GM12874 (cell line): ENCODE measurements around the gene LPP.

ENCODE experiments used
- CTCF ChIP-seq: IDR thresholded peaks from 2 replicates; pipeline ENCODE4 v1.5.1; 2011; ENCODE audit warnings: low read depth, mild to moderate bottlenecking, control low read depth, low read length, moderate library complexity; ENCODE audit not compliant: insufficient read depth

The LPP gene

GRCh38 chr3:188187053-188187452, 33.1 kb downstream of the LPP start:
- TF ChIP-seq CTCF: no peak

DNA sequence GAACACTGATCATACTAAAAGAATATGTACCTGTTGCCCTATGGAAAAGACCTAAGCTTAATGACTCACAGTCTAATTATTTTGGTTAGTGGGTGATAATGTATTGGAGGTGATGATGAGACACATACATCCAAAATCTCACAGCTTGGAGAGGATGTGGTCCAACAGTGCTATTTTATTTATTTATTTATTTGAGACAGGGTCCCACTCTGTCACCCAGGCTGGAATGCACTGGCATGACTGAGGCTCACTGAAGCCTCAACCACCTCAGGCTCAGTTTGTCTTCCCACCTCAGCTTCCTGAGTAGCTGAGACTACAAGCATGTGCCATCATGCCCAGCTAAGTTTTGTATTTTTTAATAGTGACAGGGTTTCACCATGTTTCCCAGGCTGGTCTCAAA, 35.0 kb downstream of the LPP start:
- no peak for TF ChIP-seq CTCF

GRCh38 chr3:188191460-188191859, 37.5 kb downstream of the LPP start:
- TF ChIP-seq CTCF: no peak

GRCh38 chr3:188192034-188192433, 38.1 kb downstream of the LPP start:
- no peak for TF ChIP-seq CTCF

DNA sequence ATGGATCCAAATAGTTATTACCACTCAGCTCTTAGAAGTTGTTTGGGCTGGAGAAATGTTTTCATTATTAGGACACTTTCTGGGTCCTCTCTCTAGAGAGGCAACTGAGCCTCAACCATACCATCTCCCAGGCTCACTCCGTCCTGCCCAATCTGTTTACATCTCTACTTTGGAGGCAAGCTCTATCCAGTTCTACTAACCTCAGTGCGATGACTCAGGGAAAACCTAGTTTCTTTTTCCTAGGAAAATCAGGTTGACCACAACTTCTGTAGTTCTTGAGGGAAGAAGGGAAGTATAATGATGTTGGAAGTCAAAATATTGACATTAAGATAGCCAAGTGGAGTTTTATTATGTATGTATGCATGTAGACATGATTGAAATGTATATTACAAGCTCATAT, 40.4 kb downstream of the LPP start:
- no peak for TF ChIP-seq CTCF

GRCh38 chr3:188196232-188196990, 42.5 kb downstream of the LPP start:
- TF ChIP-seq CTCF: no peak

- TF ChIP-seq CTCF: no peak
These were observed 43.5 kb downstream of the LPP start for GRCh38 chr3:188197388-188197847.
